ENCODE results near the gene RNF166.

RNF166 gene

GRCh38 chr16:88647178-88648070 lies 58.8 kb downstream of the RNF166 start:
- no peak for DNase-seq (ENCODE audit: low read depth)
- H3K4me3 ChIP-seq (replicated peaks; ENCODE audit: low read depth, low read length): no peak overlapping the region
- TF ChIP-seq CTCF (IDR thresholded peaks at IDR 0.05; ENCODE audit: low read length, missing control alignments): no peak

Data from fibroblast of pulmonary artery (primary cell).